Lower leg skin (tissue), 3 donors: ENCODE results near the gene GIPC3.

ENCODE experiments used
- CTCF ChIP-seq, 3 donors: fragments of 450-650 bp; IDR thresholded peaks; one replicate each; pipeline ENCODE4 v1.5.1; 2016; ENCODE audit warnings: antibody characterized with exemption in 3 of 3, mild to moderate bottlenecking in 3 of 3, moderate library complexity in 2 of 3
- POLR2A ChIP-seq, 2 donors: fragments of 450-650 bp; IDR thresholded peaks; one replicate each; pipeline ENCODE4 v1.6.1; 2016 to 2017; ENCODE audit warnings: antibody characterized with exemption in 2 of 2, mild to moderate bottlenecking in 1 of 2, moderate library complexity in 1 of 2

- TF ChIP-seq POLR2A (IDR thresholded peaks at IDR 0.05) (no peak), CTCF (IDR thresholded peaks at IDR 0.05) (no peak)
These were observed 56.4 kb downstream of the GIPC3 start for GRCh38 chr19:3641515-3642269.
